K562 (cell line): ENCODE results near the gene UBXN11. TPM values are rescaled to one million over a fixed set of nuclear protein-coding genes. Genes with fewer than 3 reads are reported as not detected.
A peak's percentile ranks its signal among the peaks of the same experiment; 100 is the strongest.

Source experiments
- ADNP ChIP-seq: fragments of 200-800 bp; sonication (Bioruptor generic); IDR thresholded peaks from 2 replicates; pipeline ENCODE4 v1.6.1; 2016; ENCODE audit warnings: missing genetic modification characterization, missing compliant biosample characterization
- CBX3 ChIP-seq, 2 experiments: IDR thresholded peaks; 1 replicate in 1 of 2; 2 replicates in 1 of 2; pipeline ENCODE4 v1.6.1; 2012; ENCODE audit warnings: inconsistent platforms in 2 of 2, low read length in 2 of 2, borderline replicate concordance in 1 of 2, control low read depth in 1 of 2
- MCM7 ChIP-seq, 2 experiments: fragments of 450-650 bp; IDR thresholded peaks; 2 replicates each; pipeline ENCODE4 v1.6.1; 2016 to 2018
- MEF2D ChIP-seq: conservative IDR thresholded peaks from 2 replicates; pipeline ENCODE4 v1.6.1; 2016; ENCODE audit warnings: low read depth, missing genetic modification characterization, missing compliant biosample characterization
- MTA1 ChIP-seq: fragments of 450-650 bp; IDR thresholded peaks from 2 replicates; pipeline ENCODE4 v1.6.1; 2017; ENCODE audit warnings: borderline replicate concordance
- PHF21A ChIP-seq: fragments of 450-650 bp; IDR thresholded peaks from 2 replicates; pipeline ENCODE4 v1.6.1; 2017; ENCODE audit warnings: low read depth, borderline replicate concordance
- SIN3B ChIP-seq: fragments of 450-650 bp; IDR thresholded peaks from 2 replicates; pipeline ENCODE4 v1.6.1; 2017; ENCODE audit warnings: low read depth, mild to moderate bottlenecking, moderate library complexity
- ZNF197 ChIP-seq: fragments of 200-800 bp; sonication (Bioruptor generic); IDR thresholded peaks from 2 replicates; pipeline ENCODE4 v1.6.1; 2016; ENCODE audit warnings: low read depth, missing genetic modification characterization, missing compliant biosample characterization
- polyA plus RNA-seq, 8 experiments: library from polyadenylated mRNA; depleted of rRNA in 4 of 8; stranded (reverse) in 5 of 8; unstranded in 3 of 8; fragments of >200 nt; fragmentation: Nextera tagmentation in 2 of 8; fragmentation: Illumina TruSeq in 1 of 8; extraction: Ambion mirVana in 2 of 8; extraction: Trizol in 1 of 8; gene quantifications; 2 replicates each; pipeline versions ENCODE4 v1.2.1 to v1.2.3, GENCODE V29; 2011 to 2014; ENCODE audit warnings: inconsistent platforms in 1 of 8, missing spikeins in 1 of 8
- total RNA-seq, 7 experiments: library from RNA; depleted of rRNA in 6 of 7; stranded (reverse); fragments of >200 nt in 6 of 7; fragmentation: Illumina TruSeq in 2 of 7; extraction: Trizol in 2 of 7; gene quantifications; 2 replicates each; pipeline versions ENCODE4 v1.2.1 to v1.2.3, GENCODE V29; 2011 to 2021; ENCODE audit warnings: low replicate concordance in 1 of 7
- TF ChIP-seq, protein P1 (sequence below): fragments of 150-350 bp; IDR thresholded peaks from 2 replicates; pipeline ENCODE4 v1.6.1; 2014; ENCODE audit warnings: low read depth, mild to moderate bottlenecking, low read length, borderline replicate concordance
- TF ChIP-seq, protein P2 (sequence below): fragments of 450-650 bp; formaldehyde crosslinking; IDR thresholded peaks from 2 replicates; pipeline ENCODE4 v1.4.0; 2020; ENCODE audit warnings: mild to moderate bottlenecking
- TF ChIP-seq, protein P3 (sequence below), 2 experiments: fragments of 450-650 bp; IDR thresholded peaks; 2 replicates each; pipeline ENCODE4 v1.6.1; 2018; ENCODE audit warnings: mild to moderate bottlenecking in 2 of 2, low read depth in 1 of 2; ENCODE audit not compliant: partially characterized antibody in 2 of 2
- TF ChIP-seq, protein P4 (sequence below): fragments of 250-450 bp; sonication (Bioruptor Pico); IDR thresholded peaks from 2 replicates; pipeline ENCODE4 v1.4.0; 2020
- TF ChIP-seq, protein P5 (sequence below): sonication (generic); formaldehyde crosslinking; IDR thresholded peaks from 2 replicates; pipeline ENCODE4 v1.8.0; 2022; ENCODE audit warnings: mild to moderate bottlenecking, missing genetic modification reagents

UBXN11 gene
- total and polyA plus RNA-seq, 9 of the 15 experiments (the other 6 are each of a cell fraction or from before 2014, with no cell fraction given), result 0.48 to 34.3 (median 11.3) TPM

DNA sequence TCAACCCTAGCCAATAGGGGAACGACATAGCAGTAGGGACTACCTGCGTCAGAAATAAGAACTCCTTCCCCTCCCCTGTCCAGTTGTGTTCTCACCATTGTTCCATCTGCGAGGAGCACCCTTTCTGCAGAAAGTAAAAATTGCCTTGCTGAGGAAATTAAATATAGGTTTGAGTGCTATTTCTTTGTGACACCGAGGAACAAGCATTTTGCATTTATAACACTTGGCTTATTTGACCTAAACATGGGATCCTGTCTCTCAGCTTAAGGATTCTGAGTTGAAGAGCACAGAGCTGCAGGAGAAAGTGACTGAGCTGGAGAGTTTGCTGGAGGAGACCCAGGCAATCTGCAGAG lies 37.3 kb downstream of the UBXN11 start (continued):
- TF ChIP-seq, protein P1, sequence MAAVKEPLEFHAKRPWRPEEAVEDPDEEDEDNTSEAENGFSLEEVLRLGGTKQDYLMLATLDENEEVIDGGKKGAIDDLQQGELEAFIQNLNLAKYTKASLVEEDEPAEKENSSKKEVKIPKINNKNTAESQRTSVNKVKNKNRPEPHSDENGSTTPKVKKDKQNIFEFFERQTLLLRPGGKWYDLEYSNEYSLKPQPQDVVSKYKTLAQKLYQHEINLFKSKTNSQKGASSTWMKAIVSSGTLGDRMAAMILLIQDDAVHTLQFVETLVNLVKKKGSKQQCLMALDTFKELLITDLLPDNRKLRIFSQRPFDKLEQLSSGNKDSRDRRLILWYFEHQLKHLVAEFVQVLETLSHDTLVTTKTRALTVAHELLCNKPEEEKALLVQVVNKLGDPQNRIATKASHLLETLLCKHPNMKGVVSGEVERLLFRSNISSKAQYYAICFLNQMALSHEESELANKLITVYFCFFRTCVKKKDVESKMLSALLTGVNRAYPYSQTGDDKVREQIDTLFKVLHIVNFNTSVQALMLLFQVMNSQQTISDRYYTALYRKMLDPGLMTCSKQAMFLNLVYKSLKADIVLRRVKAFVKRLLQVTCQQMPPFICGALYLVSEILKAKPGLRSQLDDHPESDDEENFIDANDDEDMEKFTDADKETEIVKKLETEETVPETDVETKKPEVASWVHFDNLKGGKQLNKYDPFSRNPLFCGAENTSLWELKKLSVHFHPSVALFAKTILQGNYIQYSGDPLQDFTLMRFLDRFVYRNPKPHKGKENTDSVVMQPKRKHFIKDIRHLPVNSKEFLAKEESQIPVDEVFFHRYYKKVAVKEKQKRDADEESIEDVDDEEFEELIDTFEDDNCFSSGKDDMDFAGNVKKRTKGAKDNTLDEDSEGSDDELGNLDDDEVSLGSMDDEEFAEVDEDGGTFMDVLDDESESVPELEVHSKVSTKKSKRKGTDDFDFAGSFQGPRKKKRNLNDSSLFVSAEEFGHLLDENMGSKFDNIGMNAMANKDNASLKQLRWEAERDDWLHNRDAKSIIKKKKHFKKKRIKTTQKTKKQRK, result no peak
- TF ChIP-seq ZNF197 (CRISPR knock-in tag) (no peak), MCM7 (IDR thresholded peaks at IDR 0.05) (no peak), CBX3 (IDR thresholded peaks at IDR 0.05; ENCODE audit: borderline replicate concordance in 1 of 2, low read length in 2 of 2) (peak in 1 of 2 experiments; percentile 99; a peak in 2 of 3 replicates), ADNP (tag) (no peak), MEF2D (tag) (no peak), PHF21A (no peak), SIN3B (no peak), MTA1 (no peak)
- TF ChIP-seq, protein P2, sequence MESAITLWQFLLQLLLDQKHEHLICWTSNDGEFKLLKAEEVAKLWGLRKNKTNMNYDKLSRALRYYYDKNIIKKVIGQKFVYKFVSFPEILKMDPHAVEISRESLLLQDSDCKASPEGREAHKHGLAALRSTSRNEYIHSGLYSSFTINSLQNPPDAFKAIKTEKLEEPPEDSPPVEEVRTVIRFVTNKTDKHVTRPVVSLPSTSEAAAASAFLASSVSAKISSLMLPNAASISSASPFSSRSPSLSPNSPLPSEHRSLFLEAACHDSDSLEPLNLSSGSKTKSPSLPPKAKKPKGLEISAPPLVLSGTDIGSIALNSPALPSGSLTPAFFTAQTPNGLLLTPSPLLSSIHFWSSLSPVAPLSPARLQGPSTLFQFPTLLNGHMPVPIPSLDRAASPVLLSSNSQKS (CRISPR knock-in tag), result no peak
- TF ChIP-seq, protein P3, sequence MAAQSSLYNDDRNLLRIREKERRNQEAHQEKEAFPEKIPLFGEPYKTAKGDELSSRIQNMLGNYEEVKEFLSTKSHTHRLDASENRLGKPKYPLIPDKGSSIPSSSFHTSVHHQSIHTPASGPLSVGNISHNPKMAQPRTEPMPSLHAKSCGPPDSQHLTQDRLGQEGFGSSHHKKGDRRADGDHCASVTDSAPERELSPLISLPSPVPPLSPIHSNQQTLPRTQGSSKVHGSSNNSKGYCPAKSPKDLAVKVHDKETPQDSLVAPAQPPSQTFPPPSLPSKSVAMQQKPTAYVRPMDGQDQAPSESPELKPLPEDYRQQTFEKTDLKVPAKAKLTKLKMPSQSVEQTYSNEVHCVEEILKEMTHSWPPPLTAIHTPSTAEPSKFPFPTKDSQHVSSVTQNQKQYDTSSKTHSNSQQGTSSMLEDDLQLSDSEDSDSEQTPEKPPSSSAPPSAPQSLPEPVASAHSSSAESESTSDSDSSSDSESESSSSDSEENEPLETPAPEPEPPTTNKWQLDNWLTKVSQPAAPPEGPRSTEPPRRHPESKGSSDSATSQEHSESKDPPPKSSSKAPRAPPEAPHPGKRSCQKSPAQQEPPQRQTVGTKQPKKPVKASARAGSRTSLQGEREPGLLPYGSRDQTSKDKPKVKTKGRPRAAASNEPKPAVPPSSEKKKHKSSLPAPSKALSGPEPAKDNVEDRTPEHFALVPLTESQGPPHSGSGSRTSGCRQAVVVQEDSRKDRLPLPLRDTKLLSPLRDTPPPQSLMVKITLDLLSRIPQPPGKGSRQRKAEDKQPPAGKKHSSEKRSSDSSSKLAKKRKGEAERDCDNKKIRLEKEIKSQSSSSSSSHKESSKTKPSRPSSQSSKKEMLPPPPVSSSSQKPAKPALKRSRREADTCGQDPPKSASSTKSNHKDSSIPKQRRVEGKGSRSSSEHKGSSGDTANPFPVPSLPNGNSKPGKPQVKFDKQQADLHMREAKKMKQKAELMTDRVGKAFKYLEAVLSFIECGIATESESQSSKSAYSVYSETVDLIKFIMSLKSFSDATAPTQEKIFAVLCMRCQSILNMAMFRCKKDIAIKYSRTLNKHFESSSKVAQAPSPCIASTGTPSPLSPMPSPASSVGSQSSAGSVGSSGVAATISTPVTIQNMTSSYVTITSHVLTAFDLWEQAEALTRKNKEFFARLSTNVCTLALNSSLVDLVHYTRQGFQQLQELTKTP (IDR thresholded peaks at IDR 0.05; ENCODE audit: low read depth in 1 of 2, partially characterized antibody in 2 of 2), result no peak
- TF ChIP-seq, protein P4, sequence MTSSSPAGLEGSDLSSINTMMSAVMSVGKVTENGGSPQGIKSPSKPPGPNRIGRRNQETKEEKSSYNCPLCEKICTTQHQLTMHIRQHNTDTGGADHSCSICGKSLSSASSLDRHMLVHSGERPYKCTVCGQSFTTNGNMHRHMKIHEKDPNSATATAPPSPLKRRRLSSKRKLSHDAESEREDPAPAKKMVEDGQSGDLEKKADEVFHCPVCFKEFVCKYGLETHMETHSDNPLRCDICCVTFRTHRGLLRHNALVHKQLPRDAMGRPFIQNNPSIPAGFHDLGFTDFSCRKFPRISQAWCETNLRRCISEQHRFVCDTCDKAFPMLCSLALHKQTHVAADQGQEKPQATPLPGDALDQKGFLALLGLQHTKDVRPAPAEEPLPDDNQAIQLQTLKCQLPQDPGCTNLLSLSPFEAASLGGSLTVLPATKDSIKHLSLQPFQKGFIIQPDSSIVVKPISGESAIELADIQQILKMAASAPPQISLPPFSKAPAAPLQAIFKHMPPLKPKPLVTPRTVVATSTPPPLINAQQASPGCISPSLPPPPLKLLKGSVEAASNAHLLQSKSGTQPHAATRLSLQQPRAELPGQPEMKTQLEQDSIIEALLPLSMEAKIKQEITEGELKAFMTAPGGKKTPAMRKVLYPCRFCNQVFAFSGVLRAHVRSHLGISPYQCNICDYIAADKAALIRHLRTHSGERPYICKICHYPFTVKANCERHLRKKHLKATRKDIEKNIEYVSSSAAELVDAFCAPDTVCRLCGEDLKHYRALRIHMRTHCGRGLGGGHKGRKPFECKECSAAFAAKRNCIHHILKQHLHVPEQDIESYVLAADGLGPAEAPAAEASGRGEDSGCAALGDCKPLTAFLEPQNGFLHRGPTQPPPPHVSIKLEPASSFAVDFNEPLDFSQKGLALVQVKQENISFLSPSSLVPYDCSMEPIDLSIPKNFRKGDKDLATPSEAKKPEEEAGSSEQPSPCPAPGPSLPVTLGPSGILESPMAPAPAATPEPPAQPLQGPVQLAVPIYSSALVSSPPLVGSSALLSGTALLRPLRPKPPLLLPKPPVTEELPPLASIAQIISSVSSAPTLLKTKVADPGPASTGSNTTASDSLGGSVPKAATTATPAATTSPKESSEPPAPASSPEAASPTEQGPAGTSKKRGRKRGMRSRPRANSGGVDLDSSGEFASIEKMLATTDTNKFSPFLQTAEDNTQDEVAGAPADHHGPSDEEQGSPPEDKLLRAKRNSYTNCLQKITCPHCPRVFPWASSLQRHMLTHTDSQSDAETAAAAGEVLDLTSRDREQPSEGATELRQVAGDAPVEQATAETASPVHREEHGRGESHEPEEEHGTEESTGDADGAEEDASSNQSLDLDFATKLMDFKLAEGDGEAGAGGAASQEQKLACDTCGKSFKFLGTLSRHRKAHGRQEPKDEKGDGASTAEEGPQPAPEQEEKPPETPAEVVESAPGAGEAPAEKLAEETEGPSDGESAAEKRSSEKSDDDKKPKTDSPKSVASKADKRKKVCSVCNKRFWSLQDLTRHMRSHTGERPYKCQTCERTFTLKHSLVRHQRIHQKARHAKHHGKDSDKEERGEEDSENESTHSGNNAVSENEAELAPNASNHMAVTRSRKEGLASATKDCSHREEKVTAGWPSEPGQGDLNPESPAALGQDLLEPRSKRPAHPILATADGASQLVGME (CRISPR knock-in tag), result no peak
- TF ChIP-seq, protein P5, sequence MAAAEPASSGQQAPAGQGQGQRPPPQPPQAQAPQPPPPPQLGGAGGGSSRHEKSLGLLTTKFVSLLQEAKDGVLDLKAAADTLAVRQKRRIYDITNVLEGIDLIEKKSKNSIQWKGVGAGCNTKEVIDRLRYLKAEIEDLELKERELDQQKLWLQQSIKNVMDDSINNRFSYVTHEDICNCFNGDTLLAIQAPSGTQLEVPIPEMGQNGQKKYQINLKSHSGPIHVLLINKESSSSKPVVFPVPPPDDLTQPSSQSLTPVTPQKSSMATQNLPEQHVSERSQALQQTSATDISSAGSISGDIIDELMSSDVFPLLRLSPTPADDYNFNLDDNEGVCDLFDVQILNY, result peak; percentile 37; the same call in 1 of the 2 replicates
